ENCODE results near the gene ROR2.

GRCh38 chr9:91886414-91887076 is 63.5 kb downstream of the ROR2 start:
- TF ChIP-seq CTCF (conservative IDR thresholded peaks at IDR 0.05 in 1 of 2, IDR thresholded peaks at IDR 0.05 in 1 of 2; ENCODE audit: extremely low read depth in 1 of 2, insufficient read depth in 1 of 2, low read depth in 1 of 2, low read length in 2 of 2) (no peak), EZH2 (IDR thresholded peaks at IDR 0.05; ENCODE audit: borderline replicate concordance, low read length) (no peak)

Data from mammary epithelial cell (primary cell).